GM23248 (cell line): ENCODE results near the gene ZYG11B.

Experiments used
- EZH2 ChIP-seq: fragments of 200-600 bp; sonication (generic); IDR thresholded peaks from 2 replicates; pipeline ENCODE4 v1.6.1; 2018; ENCODE audit warnings: antibody characterized with exemption, mild to moderate bottlenecking; ENCODE audit not compliant: insufficient read depth, poor library complexity, severe bottlenecking
- EZH2phosphoT487 ChIP-seq: fragments of 200-600 bp; sonication (generic); IDR thresholded peaks from 2 replicates; pipeline ENCODE4 v1.6.1; 2018; ENCODE audit warnings: antibody characterized with exemption, moderate library complexity, mild to moderate bottlenecking, low read depth; ENCODE audit not compliant: insufficient read depth

- TF ChIP-seq EZH2phosphoT487, result no peak
- no peak for TF ChIP-seq EZH2
These were observed 1.9 kb downstream of the ZYG11B start for GRCh38 chr1:52727956-52728656.
